AG09309 (cell line): ENCODE results near the gene IVD.

ENCODE experiments used
- DNase-seq: peaks from one replicate; pipeline ENCODE4 v3.0.0-alpha.2; 2010; ENCODE audit warnings: low read depth
- H3K4me3 ChIP-seq: 2 replicates; pipeline ENCODE4 v1.5.1; 2011; ENCODE audit warnings: mild to moderate bottlenecking, low read depth, low read length, moderate library complexity; ENCODE audit not compliant: control insufficient read depth
- CTCF ChIP-seq: IDR thresholded peaks from 2 replicates; pipeline ENCODE4 v1.5.1; 2011; ENCODE audit warnings: mild to moderate bottlenecking, low read depth, low read length, inconsistent platforms; ENCODE audit not compliant: insufficient read depth, control insufficient read depth; ENCODE audit errors: missing control alignments

IVD gene

GRCh38 chr15:40361640-40362039, 44.0 kb upstream of the IVD start:
- no peak for DNase-seq
- H3K4me3 ChIP-seq = no peak overlapping the region
- TF ChIP-seq CTCF = no peak

GRCh38 chr15:40363611-40364010, 42.0 kb upstream of the IVD start:
- no peak overlapping the region for H3K4me3 ChIP-seq
- no peak for TF ChIP-seq CTCF
- no peak for DNase-seq

- no peak overlapping the region for H3K4me3 ChIP-seq
- no peak for DNase-seq
- TF ChIP-seq CTCF = no peak
Measured at GRCh38 chr15:40364251-40364650, 41.3 kb upstream of the IVD start.

- DNase-seq = no peak
- no peak for TF ChIP-seq CTCF
Measured at GRCh38 chr15:40365016-40365415, 40.6 kb upstream of the IVD start.

GRCh38 chr15:40365624-40366456, 39.8 kb upstream of the IVD start:
- no peak for TF ChIP-seq CTCF
- DNase-seq = no peak
- no peak overlapping the region for H3K4me3 ChIP-seq

More at GRCh38 chr15:40365016-40365415, 40.6 kb upstream of the IVD start:
- H3K4me3 ChIP-seq = no peak overlapping the region

- H3K4me3 ChIP-seq = no peak overlapping the region
- no peak for TF ChIP-seq CTCF
Measured at GRCh38 chr15:40366457-40367370, 38.9 kb upstream of the IVD start.

More at GRCh38 chr15:40366457-40367370, 38.9 kb upstream of the IVD start:
- no peak for DNase-seq
